ENCODE measurements around the gene GAGE12J.
A peak's percentile ranks its signal among the peaks of the same experiment; 100 is the strongest.

- TF ChIP-seq POLR2A (IDR thresholded peaks at IDR 0.05) (no peak), CTCF (IDR thresholded peaks at IDR 0.05) (peak; percentile 48 to 56 (median 50))
Measured at GRCh38 chrX:49291615-49292337, 30.1 kb upstream of the GAGE12J start.

Data from testis (tissue), 2 donors.